WI38 (cell line): ENCODE measurements around the gene NCOA4.

Experiments used
- H3K4me3 ChIP-seq: 2 replicates; pipeline ENCODE4 v1.5.1; 2011; ENCODE audit warnings: low read depth, mild to moderate bottlenecking, control low read depth, low read length
- CTCF ChIP-seq: IDR thresholded peaks from 2 replicates; pipeline ENCODE4 v1.5.1; 2012; ENCODE audit warnings: low read depth, mild to moderate bottlenecking, control low read depth, low read length

NCOA4 gene

GRCh38 chr10:46030091-46030937 lies at the start of gene NCOA4:
Gene NCOA4 (minus strand): TSS chr10:46030623. CDS start chr10:46016680, 13,943 bp downstream.
- H3K4me3 ChIP-seq, result peak within 1 kb of the TSS; percentile 87
- TF ChIP-seq CTCF, result peak; percentile 82

GRCh38 chr10:46079831-46080585 lies 49.6 kb upstream of the NCOA4 start:
- no peak overlapping the region for H3K4me3 ChIP-seq
- no peak for TF ChIP-seq CTCF

- TF ChIP-seq CTCF, result no peak
- H3K4me3 ChIP-seq, result no peak overlapping the region
These were observed 47.4 kb upstream of the NCOA4 start for GRCh38 chr10:46077731-46078413.

- TF ChIP-seq CTCF, result no peak
- no peak overlapping the region for H3K4me3 ChIP-seq
These were observed 46.7 kb upstream of the NCOA4 start for GRCh38 chr10:46077141-46077554.

- H3K4me3 ChIP-seq, result no peak overlapping the region
- no peak for TF ChIP-seq CTCF
These were observed 45.4 kb upstream of the NCOA4 start for GRCh38 chr10:46075869-46076268.

- H3K4me3 ChIP-seq, result no peak overlapping the region
- TF ChIP-seq CTCF, result no peak
These were observed 43.9 kb upstream of the NCOA4 start for GRCh38 chr10:46074196-46074946.
